Thyroid gland (tissue), 4 donors: ENCODE data around the gene ZNF19. TPM values are rescaled to one million over a fixed set of nuclear protein-coding genes. Genes with fewer than 3 reads are reported as not detected.

ENCODE experiments used
- DNase-seq, 2 donors: peaks; one replicate each; pipeline ENCODE4 v3.0.0-alpha.2; 2019
- H3K27ac ChIP-seq, 3 donors: fragments of 200-600 bp; sonication (generic); 1 replicate in 2 of 3; 2 replicates in 1 of 3; pipeline ENCODE4 v1.5.1; 2016 to 2019; ENCODE audit warnings: mild to moderate bottlenecking in 1 of 3, moderate library complexity in 1 of 3
- H3K27me3 ChIP-seq: fragments of 200-600 bp; sonication (generic); one replicate; pipeline ENCODE4 v1.5.1; 2019
- H3K36me3 ChIP-seq, 2 donors: fragments of 200-600 bp; sonication (generic); one replicate each; pipeline ENCODE4 v1.5.1; 2016 to 2019
- H3K4me1 ChIP-seq, 2 donors: fragments of 200-600 bp; sonication (generic); one replicate each; pipeline ENCODE4 v1.5.1; 2017 to 2019
- H3K4me3 ChIP-seq, 3 donors: fragments of 200-600 bp; sonication (generic); replicated peaks in 1 of 3; 1 replicate in 2 of 3; 2 replicates in 1 of 3; pipeline ENCODE4 v1.5.1; 2016; ENCODE audit warnings: mild to moderate bottlenecking in 1 of 3
- H3K9me3 ChIP-seq: fragments of 200-600 bp; sonication (generic); one replicate; pipeline ENCODE4 v1.5.1; 2017
- POLR2A ChIP-seq, 2 donors: fragments of 450-650 bp; IDR thresholded peaks; one replicate each; pipeline ENCODE4 v1.6.1; 2017; ENCODE audit warnings: antibody characterized with exemption in 2 of 2, mild to moderate bottlenecking in 2 of 2, moderate library complexity in 1 of 2
- WGBS, 2 donors: methylation state at CpG; one replicate each; pipeline ENCODE4 v1.1.5; 2017; 5-methylcytosine and 5-hydroxymethylcytosine counted together
- intact Hi-C: fragments of 100-400 bp; cut with DNase I; formaldehyde crosslinking; loops from one replicate; pipeline ENCODE4 v1.15.1; 2023
- total RNA-seq, 4 donors: library from RNA; depleted of rRNA; stranded (reverse); fragments of >200 nt; gene quantifications; one replicate each; pipeline ENCODE4 v1.2.3, GENCODE V29; 2016
- TF ChIP-seq, protein P1 (sequence below), 6 experiments: fragments of 200-600 bp in 3 of 6; fragments of 450-650 bp in 3 of 6; sonication (generic) in 3 of 6; IDR thresholded peaks; one replicate each; pipeline ENCODE4 v1.5.1; 2016 to 2019; ENCODE audit warnings: antibody characterized with exemption in 6 of 6, mild to moderate bottlenecking in 2 of 6, inconsistent platforms in 1 of 6, moderate library complexity in 1 of 6

The ZNF19 gene
- total RNA-seq, 4 donors from 2014 or later = 17.2 to 28.3 (median 24.0) TPM

DNA sequence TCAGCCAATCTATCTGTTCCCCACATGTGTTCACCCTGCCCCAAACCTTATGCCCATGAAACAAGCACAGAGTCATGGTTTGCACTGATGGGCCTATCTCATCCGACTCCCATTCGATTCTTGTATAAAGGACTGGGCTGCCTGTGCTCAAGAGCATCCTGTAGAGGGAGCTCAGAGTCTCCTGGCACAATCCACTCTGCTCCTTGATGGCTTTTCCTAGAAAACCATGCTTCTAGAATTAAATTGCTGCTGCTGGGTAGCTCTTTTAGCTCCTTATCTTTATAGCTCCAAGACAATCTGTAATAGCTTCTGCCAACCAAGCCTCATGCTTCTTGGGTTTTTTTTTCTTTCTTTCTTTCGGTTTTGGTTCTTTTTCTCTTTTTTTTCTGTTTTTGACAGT, 9.7 kb downstream of the ZNF19 start:
- Histone ChIP-seq H3K4me1 (peaks cover 0 to 7% of the 10 kb centered on the region in 2 donors), H3K36me3 (peaks cover 26 to 29% of the 10 kb centered on the region in 2 donors), H3K4me3 (no peak overlapping the region), H3K27me3 (no peaks in the 10 kb centered on the region), H3K27ac (no peak overlapping the region), H3K9me3 (no peaks in the 10 kb centered on the region)
- TF ChIP-seq, protein P1, sequence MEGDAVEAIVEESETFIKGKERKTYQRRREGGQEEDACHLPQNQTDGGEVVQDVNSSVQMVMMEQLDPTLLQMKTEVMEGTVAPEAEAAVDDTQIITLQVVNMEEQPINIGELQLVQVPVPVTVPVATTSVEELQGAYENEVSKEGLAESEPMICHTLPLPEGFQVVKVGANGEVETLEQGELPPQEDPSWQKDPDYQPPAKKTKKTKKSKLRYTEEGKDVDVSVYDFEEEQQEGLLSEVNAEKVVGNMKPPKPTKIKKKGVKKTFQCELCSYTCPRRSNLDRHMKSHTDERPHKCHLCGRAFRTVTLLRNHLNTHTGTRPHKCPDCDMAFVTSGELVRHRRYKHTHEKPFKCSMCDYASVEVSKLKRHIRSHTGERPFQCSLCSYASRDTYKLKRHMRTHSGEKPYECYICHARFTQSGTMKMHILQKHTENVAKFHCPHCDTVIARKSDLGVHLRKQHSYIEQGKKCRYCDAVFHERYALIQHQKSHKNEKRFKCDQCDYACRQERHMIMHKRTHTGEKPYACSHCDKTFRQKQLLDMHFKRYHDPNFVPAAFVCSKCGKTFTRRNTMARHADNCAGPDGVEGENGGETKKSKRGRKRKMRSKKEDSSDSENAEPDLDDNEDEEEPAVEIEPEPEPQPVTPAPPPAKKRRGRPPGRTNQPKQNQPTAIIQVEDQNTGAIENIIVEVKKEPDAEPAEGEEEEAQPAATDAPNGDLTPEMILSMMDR (IDR thresholded peaks at IDR 0.05) = peak in 1 of 6 experiments; percentile 15
- no peak for TF ChIP-seq POLR2A (IDR thresholded peaks at IDR 0.05)
- intact Hi-C loops = no loop called here
- DNase-seq = no peak
- WGBS, 2 donors = 50 to 51% methylated on average over 3 of the region's 3 CpGs

DNA sequence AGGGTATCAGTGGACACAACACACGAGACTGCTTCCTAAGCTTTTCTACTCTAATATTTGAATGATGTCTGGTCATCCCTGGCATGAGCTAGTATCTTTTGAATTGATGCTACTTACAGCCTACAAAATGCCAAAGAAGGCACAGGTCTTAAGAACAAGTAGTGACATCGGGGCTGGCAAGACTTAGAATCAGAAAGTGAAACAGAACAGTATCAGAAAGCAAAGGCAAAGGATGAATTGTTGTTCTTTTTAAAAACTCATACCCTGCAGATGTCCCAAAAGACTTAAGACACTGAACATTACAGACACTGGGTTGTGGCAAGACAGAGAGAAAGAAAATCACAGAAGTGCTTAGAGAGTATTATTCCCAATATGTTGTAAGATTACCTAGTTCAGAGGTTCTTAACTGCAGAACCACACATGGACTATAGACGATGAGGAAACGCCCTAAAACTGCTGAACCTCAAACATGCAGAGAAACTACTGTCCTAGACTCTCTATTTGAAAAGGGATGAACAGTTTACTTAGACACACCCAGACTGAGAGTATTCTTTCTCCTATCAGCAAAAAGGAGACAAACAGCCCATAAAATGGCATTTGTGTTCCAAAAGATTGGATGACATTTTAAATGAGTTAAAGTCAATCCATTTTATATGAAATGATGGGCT, 12.5 kb downstream of the ZNF19 start:
- H3K9me3 ChIP-seq = no peaks in the 10 kb centered on the region
- no peaks in the 10 kb centered on the region for H3K27me3 ChIP-seq
- 93% methylated on average over 4 of the region's 4 CpGs for WGBS, 2 donors
- peaks cover 26 to 29% of the 10 kb centered on the region in 2 donors for H3K36me3 ChIP-seq
- no peak overlapping the region for H3K4me3 ChIP-seq
- TF ChIP-seq, protein P1 (IDR thresholded peaks at IDR 0.05) = no peak
- no peak for TF ChIP-seq POLR2A (IDR thresholded peaks at IDR 0.05)
- intact Hi-C loops = no loop called here
- DNase-seq = no peak
- no peaks in the 10 kb centered on the region for H3K4me1 ChIP-seq
- H3K27ac ChIP-seq = no peak overlapping the region

DNA sequence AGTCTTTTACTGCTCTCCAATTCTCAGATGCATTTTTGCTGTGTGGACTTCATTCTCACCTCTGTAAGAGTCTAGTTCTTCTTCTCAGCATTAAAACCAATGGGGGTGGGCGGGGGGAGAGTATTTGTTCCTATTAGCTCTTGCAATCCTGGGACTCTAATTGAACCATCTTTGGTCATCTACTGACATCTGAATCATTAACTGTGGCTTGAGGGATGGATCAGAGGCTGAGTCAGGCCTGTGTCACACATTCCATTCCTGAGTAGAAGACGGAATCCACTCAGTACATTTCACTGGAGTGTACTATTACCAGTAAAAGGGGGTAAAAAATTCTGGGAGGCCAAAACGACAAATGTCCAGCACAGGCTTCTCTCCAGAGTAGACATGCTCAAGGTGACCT, 14.3 kb downstream of the ZNF19 start:
- WGBS, 2 donors = 94 to 95% methylated on average over 3 of the region's 3 CpGs
- intact Hi-C loops = no loop called here
- Histone ChIP-seq H3K4me3 (no peak overlapping the region), H3K4me1 (no peaks in the 10 kb centered on the region), H3K9me3 (no peaks in the 10 kb centered on the region), H3K36me3 (peaks cover 26 to 29% of the 10 kb centered on the region in 2 donors), H3K27ac (no peak overlapping the region), H3K27me3 (no peaks in the 10 kb centered on the region)
- no peak for TF ChIP-seq POLR2A (IDR thresholded peaks at IDR 0.05)
- TF ChIP-seq, protein P1 (IDR thresholded peaks at IDR 0.05) = no peak
- DNase-seq = no peak

GRCh38 chr16:71473891-71474290, 15.2 kb downstream of the ZNF19 start:
- TF ChIP-seq, protein P1 (IDR thresholded peaks at IDR 0.05) = no peak
- no peak for TF ChIP-seq POLR2A (IDR thresholded peaks at IDR 0.05)
- peaks cover 26 to 29% of the 10 kb centered on the region in 2 donors for H3K36me3 ChIP-seq
- intact Hi-C loops = no loop called here

GRCh38 chr16:71472931-71473330, 16.2 kb downstream of the ZNF19 start:
- no peak for DNase-seq
- TF ChIP-seq POLR2A (IDR thresholded peaks at IDR 0.05) = no peak
- TF ChIP-seq, protein P1 (IDR thresholded peaks at IDR 0.05) = no peak
- H3K4me3 ChIP-seq = no peak overlapping the region
- peaks cover 20 to 22% of the 10 kb centered on the region in 2 donors for H3K36me3 ChIP-seq
- no peaks in the 10 kb centered on the region for H3K27me3 ChIP-seq
- no peaks in the 10 kb centered on the region for H3K9me3 ChIP-seq
- 94% methylated on average over 2 of the region's 2 CpGs for WGBS, 2 donors
- H3K4me1 ChIP-seq = no peaks in the 10 kb centered on the region
- no peak overlapping the region for H3K27ac ChIP-seq
- intact Hi-C loops = no loop called here

More at GRCh38 chr16:71473891-71474290, 15.2 kb downstream of the ZNF19 start:
- H3K27ac ChIP-seq = no peak overlapping the region
- no peaks in the 10 kb centered on the region for H3K9me3 ChIP-seq
- DNase-seq = no peak
- WGBS, 2 donors = 91 to 95% methylated on average over 5 of the region's 5 CpGs
- no peaks in the 10 kb centered on the region for H3K4me1 ChIP-seq
- H3K4me3 ChIP-seq = no peak overlapping the region
- no peaks in the 10 kb centered on the region for H3K27me3 ChIP-seq
